ENCODE measurements around the gene TSEN54. TPM values are rescaled to one million over a fixed set of nuclear protein-coding genes. Genes with fewer than 3 reads are reported as not detected.

TSEN54 gene
- total RNA-seq, 1 experiment from 2014 or later = 87.3 TPM

DNA sequence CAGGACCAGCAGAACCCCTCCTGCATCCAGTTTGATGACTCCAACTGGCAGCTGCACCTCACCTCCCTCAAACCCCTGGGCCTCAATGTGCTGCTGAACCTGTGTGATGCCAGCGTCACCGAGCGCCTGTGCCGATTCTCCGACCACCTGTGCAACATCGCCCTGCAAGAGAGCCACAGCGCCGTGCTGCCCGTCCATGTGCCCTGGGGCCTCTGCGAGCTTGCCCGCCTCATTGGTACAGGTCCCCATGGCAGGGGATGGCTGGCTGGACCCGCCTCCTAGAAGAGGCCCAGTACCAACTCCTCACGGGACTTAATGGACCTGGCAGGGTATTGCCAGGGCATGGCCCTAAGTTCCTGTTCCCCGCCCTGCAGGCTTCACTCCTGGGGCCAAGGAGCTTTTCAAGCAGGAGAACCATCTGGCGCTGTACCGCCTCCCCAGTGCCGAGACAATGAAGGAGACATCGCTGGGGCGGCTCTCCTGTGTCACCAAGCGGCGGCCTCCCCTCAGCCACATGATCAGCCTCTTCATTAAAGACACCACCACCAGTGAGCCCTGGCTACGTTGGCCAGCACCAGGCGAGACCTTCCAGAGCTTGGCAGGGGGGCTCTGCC lies 23.7 kb upstream of the TSEN54 start:
- no peak overlapping the region for H2AFZ ChIP-seq (ENCODE audit: low read depth, low read length, poor library complexity, severe bottlenecking)
- no peak for TF ChIP-seq FOSL1 (IDR thresholded peaks at IDR 0.05; ENCODE audit: low read depth)
- TF ChIP-seq EZH2 (IDR thresholded peaks at IDR 0.05) = no peak
- TF ChIP-seq POLR2A (IDR thresholded peaks at IDR 0.05; ENCODE audit: borderline replicate concordance, extremely low read depth, insufficient read depth, insufficient read length) = no peak
- TF ChIP-seq, protein P1, sequence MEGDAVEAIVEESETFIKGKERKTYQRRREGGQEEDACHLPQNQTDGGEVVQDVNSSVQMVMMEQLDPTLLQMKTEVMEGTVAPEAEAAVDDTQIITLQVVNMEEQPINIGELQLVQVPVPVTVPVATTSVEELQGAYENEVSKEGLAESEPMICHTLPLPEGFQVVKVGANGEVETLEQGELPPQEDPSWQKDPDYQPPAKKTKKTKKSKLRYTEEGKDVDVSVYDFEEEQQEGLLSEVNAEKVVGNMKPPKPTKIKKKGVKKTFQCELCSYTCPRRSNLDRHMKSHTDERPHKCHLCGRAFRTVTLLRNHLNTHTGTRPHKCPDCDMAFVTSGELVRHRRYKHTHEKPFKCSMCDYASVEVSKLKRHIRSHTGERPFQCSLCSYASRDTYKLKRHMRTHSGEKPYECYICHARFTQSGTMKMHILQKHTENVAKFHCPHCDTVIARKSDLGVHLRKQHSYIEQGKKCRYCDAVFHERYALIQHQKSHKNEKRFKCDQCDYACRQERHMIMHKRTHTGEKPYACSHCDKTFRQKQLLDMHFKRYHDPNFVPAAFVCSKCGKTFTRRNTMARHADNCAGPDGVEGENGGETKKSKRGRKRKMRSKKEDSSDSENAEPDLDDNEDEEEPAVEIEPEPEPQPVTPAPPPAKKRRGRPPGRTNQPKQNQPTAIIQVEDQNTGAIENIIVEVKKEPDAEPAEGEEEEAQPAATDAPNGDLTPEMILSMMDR (IDR thresholded peaks at IDR 0.05 in 2 of 3, conservative IDR thresholded peaks at IDR 0.05 in 1 of 3; ENCODE audit: borderline replicate concordance in 1 of 3, insufficient read depth in 1 of 3, low read depth in 2 of 3, low read length in 2 of 3) = no peak
- no peak for TF ChIP-seq ZNF274 (IDR thresholded peaks at IDR 0.05; ENCODE audit: low read depth, low read length)
- TF ChIP-seq, protein P2, sequence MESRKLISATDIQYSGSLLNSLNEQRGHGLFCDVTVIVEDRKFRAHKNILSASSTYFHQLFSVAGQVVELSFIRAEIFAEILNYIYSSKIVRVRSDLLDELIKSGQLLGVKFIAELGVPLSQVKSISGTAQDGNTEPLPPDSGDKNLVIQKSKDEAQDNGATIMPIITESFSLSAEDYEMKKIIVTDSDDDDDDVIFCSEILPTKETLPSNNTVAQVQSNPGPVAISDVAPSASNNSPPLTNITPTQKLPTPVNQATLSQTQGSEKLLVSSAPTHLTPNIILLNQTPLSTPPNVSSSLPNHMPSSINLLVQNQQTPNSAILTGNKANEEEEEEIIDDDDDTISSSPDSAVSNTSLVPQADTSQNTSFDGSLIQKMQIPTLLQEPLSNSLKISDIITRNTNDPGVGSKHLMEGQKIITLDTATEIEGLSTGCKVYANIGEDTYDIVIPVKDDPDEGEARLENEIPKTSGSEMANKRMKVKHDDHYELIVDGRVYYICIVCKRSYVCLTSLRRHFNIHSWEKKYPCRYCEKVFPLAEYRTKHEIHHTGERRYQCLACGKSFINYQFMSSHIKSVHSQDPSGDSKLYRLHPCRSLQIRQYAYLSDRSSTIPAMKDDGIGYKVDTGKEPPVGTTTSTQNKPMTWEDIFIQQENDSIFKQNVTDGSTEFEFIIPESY (IDR thresholded peaks at IDR 0.05; ENCODE audit: extremely low read depth, insufficient replicate concordance, low read length) = no peak
- TF ChIP-seq, protein P3, sequence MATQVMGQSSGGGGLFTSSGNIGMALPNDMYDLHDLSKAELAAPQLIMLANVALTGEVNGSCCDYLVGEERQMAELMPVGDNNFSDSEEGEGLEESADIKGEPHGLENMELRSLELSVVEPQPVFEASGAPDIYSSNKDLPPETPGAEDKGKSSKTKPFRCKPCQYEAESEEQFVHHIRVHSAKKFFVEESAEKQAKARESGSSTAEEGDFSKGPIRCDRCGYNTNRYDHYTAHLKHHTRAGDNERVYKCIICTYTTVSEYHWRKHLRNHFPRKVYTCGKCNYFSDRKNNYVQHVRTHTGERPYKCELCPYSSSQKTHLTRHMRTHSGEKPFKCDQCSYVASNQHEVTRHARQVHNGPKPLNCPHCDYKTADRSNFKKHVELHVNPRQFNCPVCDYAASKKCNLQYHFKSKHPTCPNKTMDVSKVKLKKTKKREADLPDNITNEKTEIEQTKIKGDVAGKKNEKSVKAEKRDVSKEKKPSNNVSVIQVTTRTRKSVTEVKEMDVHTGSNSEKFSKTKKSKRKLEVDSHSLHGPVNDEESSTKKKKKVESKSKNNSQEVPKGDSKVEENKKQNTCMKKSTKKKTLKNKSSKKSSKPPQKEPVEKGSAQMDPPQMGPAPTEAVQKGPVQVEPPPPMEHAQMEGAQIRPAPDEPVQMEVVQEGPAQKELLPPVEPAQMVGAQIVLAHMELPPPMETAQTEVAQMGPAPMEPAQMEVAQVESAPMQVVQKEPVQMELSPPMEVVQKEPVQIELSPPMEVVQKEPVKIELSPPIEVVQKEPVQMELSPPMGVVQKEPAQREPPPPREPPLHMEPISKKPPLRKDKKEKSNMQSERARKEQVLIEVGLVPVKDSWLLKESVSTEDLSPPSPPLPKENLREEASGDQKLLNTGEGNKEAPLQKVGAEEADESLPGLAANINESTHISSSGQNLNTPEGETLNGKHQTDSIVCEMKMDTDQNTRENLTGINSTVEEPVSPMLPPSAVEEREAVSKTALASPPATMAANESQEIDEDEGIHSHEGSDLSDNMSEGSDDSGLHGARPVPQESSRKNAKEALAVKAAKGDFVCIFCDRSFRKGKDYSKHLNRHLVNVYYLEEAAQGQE (IDR thresholded peaks at IDR 0.05; ENCODE audit: low read depth) = no peak
- no peak for TF ChIP-seq YY1 (IDR thresholded peaks at IDR 0.05; ENCODE audit: extremely low read depth, insufficient replicate concordance, low read depth, low read length)
- TF ChIP-seq ELF1 (IDR thresholded peaks at IDR 0.05; ENCODE audit: borderline replicate concordance, low read depth) = no peak
- TF ChIP-seq POLR2AphosphoS5 (IDR thresholded peaks at IDR 0.05; ENCODE audit: low read depth, low read length) = no peak
- TF ChIP-seq RAD21 (IDR thresholded peaks at IDR 0.05; ENCODE audit: low read depth) = no peak
- TF ChIP-seq SIN3A (IDR thresholded peaks at IDR 0.05; ENCODE audit: low read depth) = no peak
- TF ChIP-seq, protein P4, sequence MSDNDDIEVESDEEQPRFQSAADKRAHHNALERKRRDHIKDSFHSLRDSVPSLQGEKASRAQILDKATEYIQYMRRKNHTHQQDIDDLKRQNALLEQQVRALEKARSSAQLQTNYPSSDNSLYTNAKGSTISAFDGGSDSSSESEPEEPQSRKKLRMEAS (IDR thresholded peaks at IDR 0.05) = no peak
- no peak for TF ChIP-seq SP1 (IDR thresholded peaks at IDR 0.05; ENCODE audit: low read depth)
- no peak for TF ChIP-seq TCF7L2 (IDR thresholded peaks at IDR 0.05; ENCODE audit: borderline replicate concordance, extremely low read depth, insufficient read depth, insufficient read length)
- no peak for TF ChIP-seq EGR1 (IDR thresholded peaks at IDR 0.05; ENCODE audit: low read depth)
- TF ChIP-seq, protein P5, sequence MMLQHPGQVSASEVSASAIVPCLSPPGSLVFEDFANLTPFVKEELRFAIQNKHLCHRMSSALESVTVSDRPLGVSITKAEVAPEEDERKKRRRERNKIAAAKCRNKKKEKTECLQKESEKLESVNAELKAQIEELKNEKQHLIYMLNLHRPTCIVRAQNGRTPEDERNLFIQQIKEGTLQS (IDR thresholded peaks at IDR 0.05) = no peak
- no peak for TF ChIP-seq CEBPB (IDR thresholded peaks at IDR 0.05; ENCODE audit: low read depth)
- no peak for TF ChIP-seq JUND (IDR thresholded peaks at IDR 0.05)
- no peaks in the 10 kb centered on the region for H3K9me3 ChIP-seq (ENCODE audit: control insufficient read depth in 1 of 2, insufficient read depth in 1 of 2, low read depth in 1 of 2, low read length in 2 of 2)
- ATAC-seq = no peak
- no peak for DNase-seq (ENCODE audit: low read depth, low spot score)
- no peak overlapping the region for H3K9ac ChIP-seq (ENCODE audit: low read length)
- H3K4me2 ChIP-seq (ENCODE audit: low read length) = no peak overlapping the region
- H3K79me2 ChIP-seq (ENCODE audit: insufficient read depth, low read length) = no peaks in the 10 kb centered on the region
- no peak overlapping the region for H3K27ac ChIP-seq (ENCODE audit: low read depth, low read length)
- RAD21 ChIA-PET (ENCODE audit: low non-redundant PET in 1 of 2, low total read pairs in 2 of 2, uncharacterized antibody in 2 of 2, unreplicated experiment in 2 of 2) = no interaction called here
- no peak overlapping the region for H3K4me3 ChIP-seq (replicated peaks in 1 of 2; ENCODE audit: low read depth in 1 of 2, low read length in 2 of 2)
- CTCF ChIA-PET = no interaction called here
- H4K20me1 ChIP-seq (ENCODE audit: insufficient read depth) = no peaks in the 10 kb centered on the region
- intact Hi-C loops (cut with micrococcal nuclease) = no loop called here
- peaks cover 3% of the 10 kb centered on the region in 2 experiments; a peak in 1 of 4 replicates for H3K36me3 ChIP-seq (ENCODE audit: control insufficient read depth in 1 of 2, insufficient read depth in 2 of 2, low read length in 2 of 2)
- no peaks in the 10 kb centered on the region for H3K9me2 ChIP-seq (ENCODE audit: insufficient read depth)
- H3K27me3 ChIP-seq (ENCODE audit: insufficient read depth, low read length) = no peaks in the 10 kb centered on the region
- no TSS peak for BruUV-seq (replicated peaks)
- POLR2A ChIA-PET = no interaction called here
- H3K4me1 ChIP-seq (ENCODE audit: control insufficient read depth in 1 of 2, insufficient read depth in 2 of 2, low read length in 2 of 2) = no peaks in the 10 kb centered on the region
